HL-60/S4 treated with phorbol 12-myristate 13-acetate at 8.2 ng/mL for 4 days and 3 days (cell line): ENCODE data around the gene DUX4.
"Not testable (repeated sequence)": the region's sequence is repeated elsewhere in the genome, so short reads cannot be mapped to it uniquely, and the experiment has no call there.

Experiments
- in situ Hi-C: fragments of 300-500 bp; cut with MboI; formaldehyde crosslinking; loops from 2 replicates; pipeline ENCODE4 v1.15.0; 2022; ENCODE audit warnings: low sequenced_read_pairs

DUX4 gene

GRCh38 chr4:190173428-190173827 is at the start of gene DUX4:
Gene DUX4 (plus strand): TSS chr4:190173774. CDS start chr4:190173774, 0 bp downstream.
- in situ Hi-C loops: not testable (repeated sequence)

- in situ Hi-C loops: not testable (repeated sequence)
Measured at GRCh38 chr4:190175436-190175835, 1.9 kb downstream of the DUX4 start.

- in situ Hi-C loops: not testable (repeated sequence)
Measured at GRCh38 chr4:190177727-190178605, 4.4 kb downstream of the DUX4 start.

- in situ Hi-C loops: not testable (repeated sequence)
Measured at GRCh38 chr4:190178606-190178990, 5.0 kb downstream of the DUX4 start.

GRCh38 chr4:190179030-190179739 is 5.6 kb downstream of the DUX4 start:
- in situ Hi-C loops: not testable (repeated sequence)

GRCh38 chr4:190179740-190180094 is 6.1 kb downstream of the DUX4 start:
- in situ Hi-C loops: not testable (repeated sequence)

GRCh38 chr4:190180947-190181346 is 7.4 kb downstream of the DUX4 start:
- in situ Hi-C loops: not testable (repeated sequence)

- in situ Hi-C loops: not testable (repeated sequence)
Measured at GRCh38 chr4:190181481-190182100, 8.0 kb downstream of the DUX4 start.

GRCh38 chr4:190203510-190203909 is 29.9 kb downstream of the DUX4 start:
- in situ Hi-C loops: not testable (repeated sequence)
